ENCODE results near the gene TSPAN5.

TSPAN5 gene

GRCh38 chr4:98652996-98653395 lies 5.4 kb downstream of the TSPAN5 start:
- Histone ChIP-seq H3K4me1 (ENCODE audit: insufficient read depth, low read length) (peaks cover 11% of the 10 kb centered on the region), H3K9me3 (ENCODE audit: low read length) (peaks cover 9% of the 10 kb centered on the region), H3K36me3 (ENCODE audit: insufficient read depth, low read length) (no peaks in the 10 kb centered on the region), H3K4me3 (ENCODE audit: low read length) (no peak overlapping the region), H3K27me3 (ENCODE audit: insufficient read depth, low read length) (no peaks in the 10 kb centered on the region), H2AFZ (ENCODE audit: low read depth, low read length) (no peak overlapping the region)

GRCh38 chr4:98648602-98649001 lies 9.8 kb downstream of the TSPAN5 start:
- H3K27me3 ChIP-seq (ENCODE audit: insufficient read depth, low read length) = no peaks in the 10 kb centered on the region

GRCh38 chr4:98646422-98646821 lies 12.0 kb downstream of the TSPAN5 start:
- Histone ChIP-seq H3K4me1 (ENCODE audit: insufficient read depth, low read length) (peaks cover 2% of the 10 kb centered on the region), H3K4me3 (ENCODE audit: low read length) (no peak overlapping the region), H3K36me3 (ENCODE audit: insufficient read depth, low read length) (no peaks in the 10 kb centered on the region), H2AFZ (ENCODE audit: low read depth, low read length) (no peak overlapping the region), H3K27me3 (ENCODE audit: insufficient read depth, low read length) (no peaks in the 10 kb centered on the region), H3K9me3 (ENCODE audit: low read length) (peaks cover 9% of the 10 kb centered on the region)

More at GRCh38 chr4:98648602-98649001, 9.8 kb downstream of the TSPAN5 start:
- H3K4me3 ChIP-seq (ENCODE audit: low read length) = no peak overlapping the region
- no peaks in the 10 kb centered on the region for H3K36me3 ChIP-seq (ENCODE audit: insufficient read depth, low read length)
- peaks cover 2% of the 10 kb centered on the region for H3K4me1 ChIP-seq (ENCODE audit: insufficient read depth, low read length)
- H2AFZ ChIP-seq (ENCODE audit: low read depth, low read length) = no peak overlapping the region
- H3K9me3 ChIP-seq (ENCODE audit: low read length) = peaks cover 9% of the 10 kb centered on the region

- Histone ChIP-seq H3K36me3 (ENCODE audit: insufficient read depth, low read length) (no peaks in the 10 kb centered on the region), H2AFZ (ENCODE audit: low read depth, low read length) (no peak overlapping the region)
Observed at GRCh38 chr4:98645527-98645926, 12.9 kb downstream of the TSPAN5 start.

GRCh38 chr4:98643755-98644154 lies 14.7 kb downstream of the TSPAN5 start:
- Histone ChIP-seq H3K36me3 (ENCODE audit: insufficient read depth, low read length) (no peaks in the 10 kb centered on the region), H3K4me3 (ENCODE audit: low read length) (no peak overlapping the region), H3K27me3 (ENCODE audit: insufficient read depth, low read length) (no peaks in the 10 kb centered on the region)

More at GRCh38 chr4:98645527-98645926, 12.9 kb downstream of the TSPAN5 start:
- Histone ChIP-seq H3K4me1 (ENCODE audit: insufficient read depth, low read length) (peaks cover 2% of the 10 kb centered on the region), H3K4me3 (ENCODE audit: low read length) (no peak overlapping the region), H3K27me3 (ENCODE audit: insufficient read depth, low read length) (no peaks in the 10 kb centered on the region), H3K9me3 (ENCODE audit: low read length) (peaks cover 7% of the 10 kb centered on the region)

GRCh38 chr4:98642991-98643426 lies 15.4 kb downstream of the TSPAN5 start:
- H3K9me3 ChIP-seq (ENCODE audit: low read length) = no peaks in the 10 kb centered on the region
- no peaks in the 10 kb centered on the region for H3K36me3 ChIP-seq (ENCODE audit: insufficient read depth, low read length)
- no peak overlapping the region for H2AFZ ChIP-seq (ENCODE audit: low read depth, low read length)
- no peaks in the 10 kb centered on the region for H3K27me3 ChIP-seq (ENCODE audit: insufficient read depth, low read length)
- peaks cover 2% of the 10 kb centered on the region for H3K4me1 ChIP-seq (ENCODE audit: insufficient read depth, low read length)
- H3K4me3 ChIP-seq (ENCODE audit: low read length) = no peak overlapping the region

More at GRCh38 chr4:98643755-98644154, 14.7 kb downstream of the TSPAN5 start:
- peaks cover 2% of the 10 kb centered on the region for H3K4me1 ChIP-seq (ENCODE audit: insufficient read depth, low read length)
- no peak overlapping the region for H2AFZ ChIP-seq (ENCODE audit: low read depth, low read length)
- H3K9me3 ChIP-seq (ENCODE audit: low read length) = no peaks in the 10 kb centered on the region

- H3K36me3 ChIP-seq (ENCODE audit: insufficient read depth, low read length) = no peaks in the 10 kb centered on the region
- H3K27me3 ChIP-seq (ENCODE audit: insufficient read depth, low read length) = no peaks in the 10 kb centered on the region
- no peaks in the 10 kb centered on the region for H3K9me3 ChIP-seq (ENCODE audit: low read length)
- no peak overlapping the region for H2AFZ ChIP-seq (ENCODE audit: low read depth, low read length)
- H3K4me3 ChIP-seq (ENCODE audit: low read length) = no peak overlapping the region
- no peaks in the 10 kb centered on the region for H3K4me1 ChIP-seq (ENCODE audit: insufficient read depth, low read length)
Observed at GRCh38 chr4:98641906-98642668, 16.3 kb downstream of the TSPAN5 start.

- Histone ChIP-seq H2AFZ (ENCODE audit: low read depth, low read length) (no peak overlapping the region), H3K36me3 (ENCODE audit: insufficient read depth, low read length) (no peaks in the 10 kb centered on the region), H3K27me3 (ENCODE audit: insufficient read depth, low read length) (no peaks in the 10 kb centered on the region), H3K4me1 (ENCODE audit: insufficient read depth, low read length) (no peaks in the 10 kb centered on the region), H3K4me3 (ENCODE audit: low read length) (no peak overlapping the region), H3K9me3 (ENCODE audit: low read length) (no peaks in the 10 kb centered on the region)
Observed at GRCh38 chr4:98641376-98641775, 17.0 kb downstream of the TSPAN5 start.

GRCh38 chr4:98639523-98639922 lies 18.9 kb downstream of the TSPAN5 start:
- no peaks in the 10 kb centered on the region for H3K4me1 ChIP-seq (ENCODE audit: insufficient read depth, low read length)
- no peaks in the 10 kb centered on the region for H3K36me3 ChIP-seq (ENCODE audit: insufficient read depth, low read length)
- no peak overlapping the region for H2AFZ ChIP-seq (ENCODE audit: low read depth, low read length)
- H3K27me3 ChIP-seq (ENCODE audit: insufficient read depth, low read length) = no peaks in the 10 kb centered on the region
- H3K4me3 ChIP-seq (ENCODE audit: low read length) = no peak overlapping the region
- H3K9me3 ChIP-seq (ENCODE audit: low read length) = peaks cover 4% of the 10 kb centered on the region

GRCh38 chr4:98639108-98639507 lies 19.3 kb downstream of the TSPAN5 start:
- Histone ChIP-seq H3K9me3 (ENCODE audit: low read length) (peaks cover 4% of the 10 kb centered on the region), H3K36me3 (ENCODE audit: insufficient read depth, low read length) (no peaks in the 10 kb centered on the region), H3K4me1 (ENCODE audit: insufficient read depth, low read length) (no peaks in the 10 kb centered on the region)

GRCh38 chr4:98638661-98639060 lies 19.8 kb downstream of the TSPAN5 start:
- Histone ChIP-seq H3K9me3 (ENCODE audit: low read length) (peaks cover 4% of the 10 kb centered on the region), H3K4me3 (ENCODE audit: low read length) (no peak overlapping the region), H3K36me3 (ENCODE audit: insufficient read depth, low read length) (no peaks in the 10 kb centered on the region), H3K27me3 (ENCODE audit: insufficient read depth, low read length) (no peaks in the 10 kb centered on the region), H2AFZ (ENCODE audit: low read depth, low read length) (no peak overlapping the region), H3K4me1 (ENCODE audit: insufficient read depth, low read length) (no peaks in the 10 kb centered on the region)

More at GRCh38 chr4:98639108-98639507, 19.3 kb downstream of the TSPAN5 start:
- Histone ChIP-seq H3K27me3 (ENCODE audit: insufficient read depth, low read length) (no peaks in the 10 kb centered on the region), H2AFZ (ENCODE audit: low read depth, low read length) (no peak overlapping the region), H3K4me3 (ENCODE audit: low read length) (no peak overlapping the region)

GRCh38 chr4:98634061-98634460 lies 24.4 kb downstream of the TSPAN5 start:
- no peak overlapping the region for H2AFZ ChIP-seq (ENCODE audit: low read depth, low read length)
- H3K4me3 ChIP-seq (ENCODE audit: low read length) = no peak overlapping the region
- H3K36me3 ChIP-seq (ENCODE audit: insufficient read depth, low read length) = no peaks in the 10 kb centered on the region
- H3K4me1 ChIP-seq (ENCODE audit: insufficient read depth, low read length) = no peaks in the 10 kb centered on the region
- no peaks in the 10 kb centered on the region for H3K27me3 ChIP-seq (ENCODE audit: insufficient read depth, low read length)
- peaks cover 7% of the 10 kb centered on the region for H3K9me3 ChIP-seq (ENCODE audit: low read length)

- H3K9me3 ChIP-seq (ENCODE audit: low read length) = peaks cover 7% of the 10 kb centered on the region
- H3K27me3 ChIP-seq (ENCODE audit: insufficient read depth, low read length) = no peaks in the 10 kb centered on the region
- H2AFZ ChIP-seq (ENCODE audit: low read depth, low read length) = no peak overlapping the region
- H3K4me3 ChIP-seq (ENCODE audit: low read length) = no peak overlapping the region
- no peaks in the 10 kb centered on the region for H3K4me1 ChIP-seq (ENCODE audit: insufficient read depth, low read length)
- no peaks in the 10 kb centered on the region for H3K36me3 ChIP-seq (ENCODE audit: insufficient read depth, low read length)
Observed at GRCh38 chr4:98633159-98633558, 25.3 kb downstream of the TSPAN5 start.

- Histone ChIP-seq H2AFZ (ENCODE audit: low read depth, low read length) (no peak overlapping the region), H3K9me3 (ENCODE audit: low read length) (peaks cover 7% of the 10 kb centered on the region), H3K4me1 (ENCODE audit: insufficient read depth, low read length) (no peaks in the 10 kb centered on the region)
Observed at GRCh38 chr4:98632258-98632657, 26.2 kb downstream of the TSPAN5 start.

More at GRCh38 chr4:98632258-98632657, 26.2 kb downstream of the TSPAN5 start:
- Histone ChIP-seq H3K27me3 (ENCODE audit: insufficient read depth, low read length) (no peaks in the 10 kb centered on the region), H3K4me3 (ENCODE audit: low read length) (no peak overlapping the region), H3K36me3 (ENCODE audit: insufficient read depth, low read length) (no peaks in the 10 kb centered on the region)

Measured in neuron (in vitro differentiated cells).